ENCODE data around the gene LNPK.
"Not testable (repeated sequence)": the region's sequence is repeated elsewhere in the genome, so short reads cannot be mapped to it uniquely, and the experiment has no call there.

Gene LNPK

GRCh38 chr2:175964195-175964594, 37.9 kb downstream of the LNPK start:
- no peak overlapping the region for H3K27ac Mint-ChIP-seq
- no peak for TF ChIP-seq CTCF (IDR thresholded peaks at IDR 0.05)
- H3K4me1 Mint-ChIP-seq = no peaks in the 10 kb centered on the region

GRCh38 chr2:175963171-175963570, 38.9 kb downstream of the LNPK start:
- H3K27me3 Mint-ChIP-seq (ENCODE audit: low read depth, poor library complexity); DNase-seq; H3K4me1 Mint-ChIP-seq; H3K27ac Mint-ChIP-seq; H3K4me3 Mint-ChIP-seq: not testable (repeated sequence)
- H3K9me3 Mint-ChIP-seq = peaks cover 56% of the 10 kb centered on the region
- H3K36me3 Mint-ChIP-seq (ENCODE audit: low read depth) = peaks cover 70% of the 10 kb centered on the region

More at GRCh38 chr2:175964195-175964594, 37.9 kb downstream of the LNPK start:
- Mint-ChIP-seq H3K4me3 (no peak overlapping the region), H3K9me3 (peaks cover 46% of the 10 kb centered on the region), H3K27me3 (ENCODE audit: low read depth, poor library complexity) (no peaks in the 10 kb centered on the region), H3K36me3 (ENCODE audit: low read depth) (peaks cover 62% of the 10 kb centered on the region)
- DNase-seq = no peak

GRCh38 chr2:175957845-175958244, 44.2 kb downstream of the LNPK start:
- H3K4me1 Mint-ChIP-seq = no peaks in the 10 kb centered on the region
- H3K27me3 Mint-ChIP-seq (ENCODE audit: low read depth, poor library complexity) = no peaks in the 10 kb centered on the region
- DNase-seq = no peak
- H3K4me3 Mint-ChIP-seq = no peak overlapping the region
- no peak for TF ChIP-seq CTCF (IDR thresholded peaks at IDR 0.05)
- H3K27ac Mint-ChIP-seq = no peak overlapping the region
- H3K9me3 Mint-ChIP-seq = peaks cover 51% of the 10 kb centered on the region
- H3K36me3 Mint-ChIP-seq (ENCODE audit: low read depth) = peaks cover 74% of the 10 kb centered on the region

- no peak for TF ChIP-seq CTCF (IDR thresholded peaks at IDR 0.05)
- no peak for DNase-seq
- H3K9me3 Mint-ChIP-seq = peaks cover 26% of the 10 kb centered on the region
These were observed 46.9 kb downstream of the LNPK start for GRCh38 chr2:175955136-175955535.

GRCh38 chr2:175950512-175950911, 51.6 kb downstream of the LNPK start:
- DNase-seq = no peak
- H3K4me3 Mint-ChIP-seq = no peak overlapping the region
- H3K27ac Mint-ChIP-seq = no peak overlapping the region
- H3K4me1 Mint-ChIP-seq = peaks cover 7% of the 10 kb centered on the region
- peaks cover 33% of the 10 kb centered on the region for H3K36me3 Mint-ChIP-seq (ENCODE audit: low read depth)
- H3K9me3 Mint-ChIP-seq = no peaks in the 10 kb centered on the region
- no peaks in the 10 kb centered on the region for H3K27me3 Mint-ChIP-seq (ENCODE audit: low read depth, poor library complexity)
- no peak for TF ChIP-seq CTCF (IDR thresholded peaks at IDR 0.05)

More at GRCh38 chr2:175955136-175955535, 46.9 kb downstream of the LNPK start:
- no peak overlapping the region for H3K4me3 Mint-ChIP-seq
- H3K27ac Mint-ChIP-seq = peak overlapping the region; percentile 26
- no peaks in the 10 kb centered on the region for H3K4me1 Mint-ChIP-seq
- H3K27me3 Mint-ChIP-seq (ENCODE audit: low read depth, poor library complexity) = no peaks in the 10 kb centered on the region
- peaks cover 68% of the 10 kb centered on the region for H3K36me3 Mint-ChIP-seq (ENCODE audit: low read depth)

GRCh38 chr2:175948191-175948590, 53.9 kb downstream of the LNPK start:
- peaks cover 7% of the 10 kb centered on the region for H3K4me1 Mint-ChIP-seq
- H3K27me3 Mint-ChIP-seq (ENCODE audit: low read depth, poor library complexity) = no peaks in the 10 kb centered on the region
- DNase-seq = no peak

More at GRCh38 chr2:175948191-175948590, 53.9 kb downstream of the LNPK start:
- no peak for TF ChIP-seq CTCF (IDR thresholded peaks at IDR 0.05)
- Mint-ChIP-seq H3K36me3 (ENCODE audit: low read depth) (peaks cover 43% of the 10 kb centered on the region), H3K27ac (no peak overlapping the region), H3K4me3 (no peak overlapping the region), H3K9me3 (peaks cover under 1% of the 10 kb centered on the region)
